HT-29 (cell line): ENCODE measurements around the gene ADD3. TPM values are rescaled to one million over a fixed set of nuclear protein-coding genes. Genes with fewer than 3 reads are reported as not detected.
A peak's percentile ranks its signal among the peaks of the same experiment; 100 is the strongest.

Source experiments
- DNase-seq: peaks from one replicate; pipeline ENCODE4 v3.0.0-alpha.2; 2015; ENCODE audit warnings: low spot score
- total RNA-seq: library from RNA; depleted of rRNA; stranded (reverse); fragments of >200 nt; shearing (Covaris generic); gene quantifications from 2 replicates; pipeline ENCODE4 v1.2.3, GENCODE V29; 2014

The ADD3 gene
- total RNA-seq, 1 experiment from 2014 or later = 73.6 TPM

DNA sequence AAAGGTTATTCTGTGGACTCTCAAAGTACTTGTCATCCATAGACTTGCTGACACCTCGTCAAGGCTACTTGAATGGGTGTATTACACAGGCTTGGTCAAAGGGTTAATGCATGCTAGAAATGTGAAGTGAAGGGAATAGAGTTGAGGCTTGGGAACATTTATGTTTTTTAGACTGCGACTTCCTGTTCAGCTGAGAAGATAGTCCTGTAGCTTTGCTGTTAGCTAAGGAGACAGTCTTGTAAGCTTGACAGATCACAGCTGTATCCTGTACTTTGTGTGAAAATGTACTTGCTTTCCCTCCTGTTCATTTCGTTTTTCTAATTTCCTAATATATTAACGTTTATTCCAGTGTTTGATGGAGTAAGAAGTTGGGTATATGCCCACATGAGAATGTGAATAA lies 52.1 kb downstream of the ADD3 start:
- no peak for DNase-seq

DNA sequence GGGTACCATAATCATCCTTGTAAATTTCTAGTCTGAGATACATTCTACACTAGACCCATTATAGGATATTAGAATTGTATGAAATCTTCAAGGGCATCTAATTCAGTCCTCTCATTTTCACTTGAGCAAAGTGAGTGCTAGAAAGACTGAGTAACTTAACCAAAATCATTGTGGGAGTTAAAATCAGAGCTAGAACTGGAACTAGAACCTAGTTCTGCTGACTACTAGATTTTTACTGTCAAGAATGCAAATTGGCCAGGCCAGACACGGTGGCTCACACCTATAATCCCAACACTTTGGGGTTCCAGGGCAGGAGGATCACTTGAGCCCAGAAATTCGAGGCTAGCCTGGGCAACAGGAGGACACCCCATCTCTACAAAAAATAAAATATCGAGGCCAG lies 53.9 kb downstream of the ADD3 start:
- no peak for DNase-seq

DNA sequence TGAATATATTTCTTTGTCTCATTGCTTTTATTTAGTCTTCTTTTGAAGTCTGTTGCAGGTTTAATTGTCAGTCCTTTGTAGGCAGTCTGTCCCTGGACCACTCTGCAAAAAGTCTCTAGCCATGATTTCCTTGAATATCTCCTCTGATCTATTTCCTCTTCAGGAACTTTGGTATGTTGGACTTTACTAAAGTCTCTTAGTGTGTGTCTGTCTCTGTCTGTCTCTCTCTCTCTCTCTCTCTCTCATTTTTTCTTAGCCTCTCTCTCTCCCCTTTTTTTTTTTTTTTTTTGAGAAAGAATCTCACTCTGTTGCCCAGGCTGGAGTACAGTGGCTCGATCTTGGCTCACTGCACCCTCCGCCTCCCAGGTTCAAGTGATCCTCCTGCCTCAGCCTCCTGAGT lies 57.5 kb downstream of the ADD3 start:
- no peak for DNase-seq

DNA sequence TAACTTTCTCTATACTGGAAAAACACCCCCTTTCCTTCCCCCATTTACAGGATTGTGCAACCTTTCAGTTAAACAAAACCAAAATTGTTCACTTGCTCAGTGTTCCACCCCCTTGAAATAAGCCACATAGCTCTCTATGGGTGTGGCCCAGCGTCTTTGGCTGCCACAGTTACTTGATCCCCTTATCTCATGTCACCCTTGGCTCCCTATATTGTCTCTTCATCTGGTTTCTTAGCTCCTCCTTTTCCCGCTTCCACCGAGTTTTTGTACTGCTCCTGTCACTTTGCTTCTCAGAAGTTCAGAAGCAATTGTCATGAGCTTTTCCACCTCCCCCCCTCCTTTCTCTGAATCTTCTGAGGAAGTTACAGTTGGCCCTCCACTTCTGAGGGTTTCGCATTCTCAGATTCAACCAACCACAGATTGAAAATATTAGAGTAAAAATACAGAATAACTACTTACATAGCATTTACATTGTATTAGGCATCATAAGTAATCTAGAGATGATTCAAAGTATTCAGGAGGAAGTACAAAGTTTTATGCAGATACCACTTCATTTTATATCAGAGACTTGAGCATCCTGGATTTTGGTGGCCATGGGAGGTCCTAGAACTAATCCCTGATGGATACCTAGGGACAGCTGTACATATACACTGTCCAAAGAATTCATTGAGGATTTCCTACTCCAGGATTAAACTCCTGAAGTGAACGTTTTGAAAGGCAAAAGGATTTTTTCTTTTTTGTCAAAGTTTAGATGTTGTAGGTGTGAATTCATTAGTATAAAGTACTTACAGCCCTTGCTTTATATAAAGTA lies 60.4 kb downstream of the ADD3 start:
- DNase-seq = no peak

DNA sequence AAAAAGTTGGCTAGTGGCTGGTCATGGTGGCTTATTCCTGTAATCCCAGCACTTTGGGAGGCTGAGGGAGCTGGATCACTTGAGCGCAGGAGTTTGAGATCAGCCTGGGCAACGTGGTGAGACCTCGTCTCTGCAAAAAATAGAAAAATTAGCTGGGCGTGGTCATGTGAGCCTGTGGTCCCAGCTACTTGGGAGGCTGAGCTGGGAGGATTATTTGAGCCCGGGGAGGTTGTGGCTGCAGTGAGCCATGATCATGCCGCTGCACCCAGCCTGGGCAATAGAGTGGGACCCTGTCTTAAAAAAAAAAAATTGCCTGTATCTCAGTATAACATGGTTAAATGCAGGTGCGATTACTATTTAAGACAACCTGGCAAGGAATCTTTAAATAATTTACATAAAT lies 61.0 kb downstream of the ADD3 start:
- no peak for DNase-seq

DNA sequence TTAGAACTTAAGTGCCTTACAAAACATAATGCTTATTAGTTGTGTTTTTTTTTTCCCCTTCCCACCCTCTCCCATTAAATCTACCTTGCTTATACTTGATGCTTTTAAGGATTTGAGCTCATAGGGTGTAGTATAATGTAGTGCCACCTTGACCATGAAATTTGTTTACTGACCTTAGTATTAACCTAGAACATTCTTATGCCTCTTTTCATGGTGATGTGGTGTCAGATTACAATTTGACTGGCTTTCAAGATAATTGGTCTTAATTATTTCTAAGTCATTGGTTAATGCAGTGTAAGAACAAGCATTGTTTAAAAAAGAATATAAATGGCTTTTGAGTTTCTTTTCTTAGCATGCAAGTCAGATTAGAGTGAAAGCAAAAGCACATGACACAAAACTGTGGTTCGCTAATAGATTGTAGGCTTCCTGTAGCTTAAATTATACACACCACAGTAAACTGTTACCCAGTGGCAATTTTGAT lies 61.8 kb downstream of the ADD3 start:
- DNase-seq = no peak

DNA sequence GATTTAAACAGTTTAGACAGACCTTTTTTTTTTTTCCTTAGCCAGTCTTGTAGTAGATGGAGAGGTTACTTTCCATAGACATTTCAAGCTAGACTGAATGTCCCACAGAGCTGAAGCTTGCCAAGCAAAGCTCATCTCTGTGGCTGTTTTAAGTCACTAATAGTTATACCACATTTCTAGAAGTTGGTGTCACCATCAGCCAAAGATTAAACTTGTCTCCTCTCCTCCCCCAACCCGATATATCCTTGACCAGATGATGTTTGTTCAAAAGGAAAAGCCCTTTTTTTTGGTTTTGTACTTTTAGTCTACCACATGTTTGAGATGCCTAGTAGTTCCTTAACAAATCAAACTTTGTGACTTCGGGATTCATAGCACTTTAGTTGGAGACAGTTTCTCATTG lies 66.1 kb downstream of the ADD3 start:
- no peak for DNase-seq

DNA sequence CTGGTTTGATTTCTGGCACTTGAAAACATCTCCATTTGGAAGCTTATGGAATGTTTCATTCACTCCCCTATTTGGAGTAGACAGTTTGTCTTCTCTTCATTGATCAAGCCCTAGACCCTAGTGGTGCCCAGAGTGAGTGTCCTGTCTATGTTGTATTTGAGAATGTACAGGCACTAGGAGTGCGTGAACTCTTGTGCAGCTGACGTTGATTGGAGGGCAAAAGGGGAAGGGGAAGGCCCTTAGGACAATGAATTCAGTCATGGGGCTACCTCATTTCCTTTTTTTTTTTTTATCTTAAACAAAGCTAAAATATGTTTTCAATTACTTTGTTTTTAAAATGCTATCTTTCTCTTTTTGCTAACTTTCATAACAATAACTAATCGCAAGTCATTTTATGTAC lies 66.5 kb downstream of the ADD3 start:
- DNase-seq = no peak

DNA sequence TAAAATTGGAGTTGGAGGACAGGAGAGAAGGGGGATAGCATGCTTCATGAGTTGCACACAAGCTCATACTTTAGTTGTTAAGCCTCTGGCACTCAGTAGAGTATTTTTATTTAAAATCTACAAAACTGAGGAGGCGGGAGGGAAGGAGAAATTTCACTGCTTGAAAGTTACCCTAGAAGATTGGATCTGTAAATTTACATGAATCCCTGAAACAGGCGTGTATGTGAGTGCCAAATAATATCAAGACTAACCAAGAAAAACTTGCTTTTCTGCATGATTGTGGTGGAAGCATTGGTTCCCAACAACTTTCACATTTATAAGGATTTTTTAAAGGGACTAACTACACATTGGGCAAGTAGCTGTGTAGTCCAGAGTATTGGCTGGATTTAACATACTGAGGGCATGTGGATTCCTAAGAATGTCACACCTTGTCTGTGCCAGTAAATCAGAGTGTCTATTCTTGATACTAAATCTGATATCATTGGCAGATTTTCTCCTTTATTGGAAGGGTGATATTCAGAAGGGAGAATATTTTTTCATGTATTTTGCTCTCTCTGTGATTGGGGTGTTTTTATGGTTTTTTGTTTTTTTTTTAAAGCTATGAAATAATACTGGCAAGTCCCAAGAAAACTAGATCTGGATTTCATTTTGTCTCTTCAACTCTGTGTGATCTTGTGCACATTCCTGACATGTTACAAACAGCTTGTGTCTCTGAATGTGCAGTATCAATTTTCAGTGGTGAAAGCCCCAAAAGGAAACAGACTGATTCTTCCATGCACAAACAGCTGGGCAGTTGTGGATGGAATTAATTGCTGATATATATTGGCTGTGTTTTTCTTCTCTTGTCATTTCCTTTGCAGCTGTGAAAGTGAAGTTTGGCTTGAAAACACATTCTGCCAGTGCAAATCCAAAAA lies 67.2 kb downstream of the ADD3 start:
- no peak for DNase-seq

DNA sequence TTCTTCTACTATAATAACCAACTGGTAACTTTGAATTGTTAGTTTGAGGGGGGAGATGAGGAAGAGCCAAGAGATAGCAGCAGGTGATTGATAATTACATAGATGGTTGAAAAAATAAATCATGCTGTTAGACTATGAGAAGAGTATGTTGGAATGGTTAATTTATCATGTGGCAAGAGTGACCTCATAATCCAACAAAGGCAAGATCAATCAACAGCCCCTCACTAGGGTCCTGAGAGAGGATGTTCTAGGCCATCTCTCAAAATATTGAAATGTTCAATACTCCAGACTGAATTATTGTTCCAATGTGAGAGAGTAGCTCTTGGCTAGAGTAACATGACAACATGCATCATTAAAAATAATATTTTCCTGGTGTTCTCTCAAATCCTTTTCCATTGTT lies 67.9 kb downstream of the ADD3 start:
- DNase-seq = no peak

DNA sequence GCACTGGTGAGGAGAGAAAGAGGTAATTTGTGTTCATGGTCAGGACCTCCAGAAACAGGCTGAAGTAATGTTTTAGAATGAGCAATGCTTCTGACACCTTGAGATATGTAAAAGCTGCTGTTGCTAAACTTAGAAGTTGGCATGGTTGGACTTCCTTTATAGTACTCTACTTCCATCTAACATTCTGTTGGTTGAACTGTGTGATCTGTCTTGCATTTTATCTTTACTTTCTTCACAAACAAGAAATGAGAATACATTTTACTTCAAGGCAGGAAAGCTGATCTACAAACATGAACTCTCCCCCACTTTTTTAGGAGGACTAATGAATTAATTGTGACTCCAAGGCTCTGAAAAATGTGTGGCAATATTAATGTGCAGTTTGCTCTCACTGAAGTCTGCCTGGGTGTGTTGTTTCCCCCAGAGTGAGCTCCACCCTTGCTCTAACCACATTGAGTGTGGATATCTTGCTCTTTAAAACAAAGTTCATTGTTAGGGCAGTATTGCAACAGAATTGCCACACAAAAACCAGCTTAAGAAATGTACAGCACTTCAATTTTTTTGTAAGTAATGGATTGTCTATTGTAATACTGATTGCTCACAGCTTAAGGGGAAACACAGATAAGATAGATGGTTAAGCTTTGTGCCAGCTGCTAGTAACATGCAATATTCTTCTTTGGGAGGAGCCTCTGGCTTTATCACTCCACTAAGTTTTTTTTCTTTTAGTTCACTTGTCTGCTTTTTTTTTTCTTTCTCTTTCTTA lies 69.0 kb downstream of the ADD3 start:
- DNase-seq = peak; percentile 87

DNA sequence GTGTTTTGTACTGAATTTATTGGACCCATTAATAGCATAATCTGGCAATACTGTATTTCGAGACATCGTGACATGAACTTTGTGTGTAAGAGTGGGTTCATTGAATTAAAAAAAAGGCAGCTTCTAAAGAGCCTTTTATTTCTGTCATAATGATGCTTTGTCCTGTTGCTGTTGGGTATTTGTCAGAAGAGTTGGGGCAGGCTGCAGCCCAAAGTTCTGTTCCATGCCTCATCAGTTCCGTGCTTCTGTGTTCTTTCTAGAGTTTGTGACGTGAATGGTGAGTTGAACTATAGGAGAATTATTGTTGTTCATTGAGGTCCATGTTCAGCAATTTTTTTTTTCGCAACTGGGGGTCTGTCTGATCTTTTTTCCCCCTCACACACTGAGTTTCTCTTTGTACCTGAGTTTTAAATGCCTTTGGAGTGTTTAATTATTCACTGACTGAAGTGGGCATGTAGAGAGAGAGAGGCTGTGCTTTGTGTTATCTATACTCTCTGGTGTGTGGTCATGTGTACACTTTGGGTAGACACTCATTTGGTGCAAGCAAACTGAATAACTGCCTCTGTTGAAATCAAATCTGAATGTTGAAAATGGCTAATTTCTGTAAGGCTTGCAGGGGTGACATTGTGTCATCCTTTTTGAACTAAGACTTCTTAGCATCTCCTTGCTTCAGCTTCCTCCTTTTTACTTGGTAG lies 69.8 kb downstream of the ADD3 start:
- no peak for DNase-seq

DNA sequence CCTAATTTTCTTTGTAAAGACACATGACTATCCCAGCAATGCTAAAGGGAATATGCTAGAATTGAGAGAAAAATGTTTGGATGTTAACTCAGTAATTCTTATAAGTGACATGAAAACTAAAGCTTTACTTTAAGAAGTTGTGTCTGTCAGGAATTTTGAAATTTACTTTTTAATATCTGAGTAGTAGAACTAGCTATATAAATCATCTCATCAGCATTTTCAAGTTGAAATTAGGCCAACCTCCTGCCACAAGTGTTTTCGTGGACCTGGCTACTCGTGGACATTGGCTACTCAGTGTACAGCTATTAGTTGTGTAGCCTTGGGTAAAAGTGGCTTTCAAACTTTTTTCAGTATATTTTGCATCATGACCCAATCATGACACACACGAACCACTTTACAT lies 70.5 kb downstream of the ADD3 start:
- DNase-seq = no peak

DNA sequence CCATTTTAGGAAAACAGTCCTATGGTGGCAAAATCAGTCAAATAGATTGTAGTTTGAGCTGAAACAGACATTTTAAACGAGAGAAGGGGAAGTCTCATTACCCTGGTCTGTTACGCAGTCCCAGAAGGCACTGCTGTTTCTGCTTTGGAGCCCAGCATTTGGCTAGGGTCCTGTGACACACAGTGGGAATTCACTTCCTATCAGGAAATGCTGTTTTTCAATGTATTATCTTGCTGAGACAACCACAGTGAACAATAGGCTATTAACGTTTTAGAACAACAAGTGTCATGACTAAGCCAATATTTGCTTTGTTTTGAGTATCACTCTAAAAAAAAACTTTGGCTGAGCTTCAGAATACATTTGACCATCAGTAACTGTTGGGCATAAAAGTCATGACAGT lies 74.1 kb downstream of the ADD3 start:
- peak; percentile 59 for DNase-seq

DNA sequence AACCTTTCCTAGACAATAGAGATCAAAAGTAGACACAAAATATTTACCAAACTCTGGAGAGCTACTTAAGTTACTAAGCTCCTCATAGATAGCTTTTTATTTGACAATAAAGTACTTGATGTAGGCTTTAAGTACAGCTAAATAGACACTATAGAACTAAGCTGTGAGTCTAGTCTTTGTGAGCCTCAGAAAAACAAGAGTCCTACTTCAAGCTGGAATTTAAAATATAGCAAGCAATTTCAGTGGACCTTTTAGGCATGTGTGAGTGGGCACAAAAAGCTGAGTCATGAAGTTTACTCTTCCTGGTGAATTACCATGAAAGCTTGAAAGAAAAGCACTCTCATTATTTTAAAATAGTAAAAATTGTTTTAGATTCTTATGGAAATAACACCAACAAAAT lies 76.1 kb downstream of the ADD3 start:
- DNase-seq = no peak

DNA sequence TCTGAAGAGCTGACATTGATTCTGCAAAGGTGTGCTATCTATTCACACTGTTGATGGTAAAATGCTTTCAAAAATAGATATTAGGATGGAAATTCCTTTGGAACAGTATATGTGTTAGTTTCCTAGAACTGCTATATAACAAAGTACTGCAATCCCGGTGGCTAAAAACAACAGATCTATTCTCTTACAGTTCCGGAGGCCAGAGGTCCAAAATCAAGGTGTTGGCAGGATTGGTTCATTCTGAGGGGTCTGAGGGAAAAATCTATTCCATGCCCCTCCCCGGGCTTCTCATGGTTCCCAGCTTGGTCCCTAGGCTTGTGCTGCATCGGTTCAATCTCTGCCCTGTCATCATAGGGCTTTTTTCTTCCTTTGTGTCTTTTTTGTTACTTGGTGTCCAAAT lies 79.9 kb downstream of the ADD3 start:
- no peak for DNase-seq

DNA sequence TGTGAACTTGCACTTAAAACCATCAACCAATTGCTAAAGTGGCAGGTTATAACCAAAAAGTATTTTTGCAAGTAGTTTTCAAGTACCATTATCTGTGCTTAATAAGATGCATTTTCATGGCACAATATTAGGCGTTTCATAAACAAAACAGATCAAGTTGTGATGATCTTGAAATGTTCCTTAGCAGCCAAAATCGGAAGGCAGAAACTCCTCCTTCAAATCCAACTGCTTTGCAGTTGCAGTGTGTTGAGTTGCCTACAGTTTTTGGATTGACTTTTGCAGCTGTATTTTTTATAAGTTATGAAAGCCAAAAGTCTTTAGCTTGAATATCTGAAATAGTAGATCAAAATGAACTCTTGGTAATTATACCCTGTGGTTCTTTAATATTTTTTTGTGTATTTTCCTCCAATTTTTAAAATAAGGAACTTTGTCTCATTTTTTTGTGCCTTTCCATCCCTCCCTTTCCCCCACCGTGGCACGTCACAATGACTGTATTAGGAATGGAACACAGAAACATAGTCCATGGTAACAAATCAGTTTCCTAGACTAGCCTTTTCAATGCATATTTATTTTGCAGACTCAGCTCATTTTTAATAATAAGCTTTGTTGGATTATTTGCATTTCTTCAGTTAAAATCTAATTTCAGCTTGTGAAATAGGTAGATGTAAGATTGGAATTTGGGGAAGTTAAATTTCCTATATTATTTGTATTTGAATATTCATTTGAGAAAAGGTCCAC lies 80.8 kb downstream of the ADD3 start:
- DNase-seq = no peak

DNA sequence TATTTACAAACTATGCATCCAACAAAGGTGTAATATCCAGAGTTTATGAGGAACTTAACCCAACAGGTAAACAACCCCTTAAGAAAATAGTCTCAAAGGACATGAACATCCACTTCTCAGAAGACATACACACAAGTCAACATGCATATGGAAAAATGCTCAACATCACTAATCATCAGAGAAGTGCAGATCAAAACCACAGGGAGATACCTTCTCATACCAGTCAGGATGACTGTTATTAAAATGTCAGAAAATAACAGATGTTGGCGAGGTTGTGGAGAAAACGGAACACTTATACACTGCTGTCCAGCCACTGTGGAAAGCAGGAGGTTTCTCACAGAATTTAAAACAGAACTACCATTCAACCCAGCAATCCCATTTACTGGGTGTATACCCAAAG lies 84.0 kb downstream of the ADD3 start:
- no peak for DNase-seq

DNA sequence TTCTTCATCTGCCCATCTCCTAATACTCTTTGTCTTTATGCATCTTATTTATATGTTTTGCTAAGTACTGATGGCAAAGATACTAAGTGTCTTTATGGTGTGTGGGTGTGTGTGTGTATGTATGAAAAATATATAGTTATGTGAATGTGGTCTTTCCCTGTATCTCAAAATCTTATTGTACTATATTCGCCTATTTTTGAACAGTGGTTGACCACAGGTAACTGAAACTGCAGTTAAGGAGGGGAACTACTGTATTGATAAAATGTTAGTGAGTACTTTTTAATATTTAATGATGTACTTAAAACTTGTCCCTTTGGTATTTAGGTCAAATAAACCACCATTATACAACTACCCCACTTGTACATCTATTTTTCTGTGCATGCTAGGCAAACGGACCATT lies 85.9 kb downstream of the ADD3 start:
- no peak for DNase-seq

DNA sequence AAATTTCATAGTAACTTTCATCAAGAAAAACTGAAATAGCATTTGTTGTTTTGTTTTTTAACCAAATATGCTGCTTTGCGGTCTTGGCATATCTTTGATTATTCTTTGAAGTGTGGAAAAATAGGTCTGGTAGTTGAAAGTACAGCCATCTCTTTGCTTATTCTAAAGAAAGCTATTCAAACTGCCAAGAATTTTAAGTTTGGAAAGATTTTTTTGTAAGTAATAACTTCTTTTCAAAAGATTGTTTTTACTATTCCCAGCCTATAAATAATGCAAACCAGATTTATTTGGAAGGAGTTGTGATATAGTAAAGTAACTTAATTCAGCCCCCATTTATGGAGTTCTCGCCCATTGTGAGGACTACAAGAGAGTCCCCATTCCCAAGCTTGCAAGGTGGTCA lies 87.0 kb downstream of the ADD3 start:
- no peak for DNase-seq
